Heart left ventricle (tissue), 16 donors: ENCODE measurements around the gene HRG. TPM values are rescaled to one million over a fixed set of nuclear protein-coding genes. Genes with fewer than 3 reads are reported as not detected.
"Not testable (repeated sequence)": the region's sequence is repeated elsewhere in the genome, so short reads cannot be mapped to it uniquely, and the experiment has no call there.

ENCODE experiments used
- ATAC-seq, 4 donors: fragments of 200-7000 bp; cut with Tn5 transposase; one replicate each; pipeline ENCODE4 v1.9.1; 2020 to 2022; ENCODE audit warnings: moderate library complexity in 4 of 4, mild to moderate bottlenecking in 3 of 4, moderate number of reproducible peaks in 1 of 4
- DNase-seq, 5 donors: peaks; one replicate each; pipeline ENCODE4 v3.0.0-alpha.2; 2020
- H3K27ac ChIP-seq, 12 donors: fragments of 200-600 bp; sonication (generic) in 4 of 12; one replicate each; pipeline versions ENCODE4 v1.5.0 to v1.8.0; 2016 to 2022; ENCODE audit warnings: mild to moderate bottlenecking in 2 of 12
- H3K27me3 ChIP-seq, 9 donors: fragments of 200-600 bp; sonication (generic) in 2 of 9; one replicate each; pipeline versions ENCODE4 v1.5.1 to v1.8.0; 2016 to 2022; ENCODE audit warnings: mild to moderate bottlenecking in 3 of 9
- H3K36me3 ChIP-seq, 9 donors: fragments of 200-600 bp; sonication (generic) in 2 of 9; one replicate each; pipeline versions ENCODE4 v1.5.0 to v1.8.0; 2018 to 2022; ENCODE audit warnings: mild to moderate bottlenecking in 2 of 9
- H3K4me1 ChIP-seq, 12 donors: fragments of 200-600 bp; sonication (generic) in 4 of 12; one replicate each; pipeline versions ENCODE4 v1.5.0 to v1.8.0; 2016 to 2022; ENCODE audit warnings: mild to moderate bottlenecking in 3 of 12
- H3K4me3 ChIP-seq, 12 donors: fragments of 200-600 bp; sonication (generic) in 4 of 12; one replicate each; pipeline versions ENCODE4 v1.5.0 to v1.8.0; 2017 to 2022; ENCODE audit warnings: mild to moderate bottlenecking in 9 of 12, moderate library complexity in 4 of 12
- H3K9me3 ChIP-seq, 12 donors: fragments of 200-600 bp; sonication (generic) in 4 of 12; one replicate each; pipeline versions ENCODE4 v1.5.0 to v1.8.0; 2016 to 2022; ENCODE audit warnings: mild to moderate bottlenecking in 1 of 12
- CTCF ChIP-seq, 12 donors: fragments of 200-600 bp; sonication (generic) in 4 of 12; IDR thresholded peaks; one replicate each; pipeline versions ENCODE4 v1.5.0 to v1.8.0; 2018 to 2022; ENCODE audit warnings: antibody characterized with exemption in 12 of 12, mild to moderate bottlenecking in 5 of 12
- POLR2A ChIP-seq, 2 donors: fragments of 450-650 bp; IDR thresholded peaks; one replicate each; pipeline ENCODE4 v1.6.1; 2017; ENCODE audit warnings: antibody characterized with exemption in 2 of 2, mild to moderate bottlenecking in 2 of 2, moderate library complexity in 2 of 2
- WGBS, 4 donors: extraction: QIAGEN DNeasy Blood & Tissue Kit in 2 of 4; methylation state at CpG; one replicate each; pipeline versions ENCODE4 v1.1.5 to v1.1.7; 2013 to 2018; 5-methylcytosine and 5-hydroxymethylcytosine counted together
- intact Hi-C, 10 donors: fragments of 100-400 bp; cut with DNase I; formaldehyde crosslinking; loops; one replicate each; pipeline versions ENCODE4 v1.11.1 to v1.14.2; 2022
- polyA plus RNA-seq, 2 donors: library from polyadenylated mRNA; stranded (reverse); fragments of 200-250 nt; gene quantifications; one replicate each; pipeline ENCODE4 v1.2.3, GENCODE V29; 2013
- total RNA-seq, 9 donors: library from RNA; depleted of rRNA in 2 of 9; stranded (reverse); fragments of >200 nt in 2 of 9; fragmentation: NEBNext Ultra II Directional in 3 of 9; extraction: Animal tissue kit (Norgen Biotek cat#: 25700) in 3 of 9; gene quantifications; one replicate each; pipeline versions ENCODE4 v1.1.0 to v1.2.4, GENCODE V29; 2016 to 2023
- donor health status: ischemic (EF 13 %, LVEDD 7.1; RV severe dilation, severe dysfunction).
- donor health status: healthy with polysubstance abuse.
- donor health status: DM: no; HTN: yes; CAD: no.
- donor health status: DM: no; HTN: no; CAD: no.
- donor health status: ischemic (EF 25% LVEDD 6.9; RV normal size, moderate dysfunction).
- donor health status: ischemic (EF 25% LVEDD 5.7; RV mildly dilated, moderate dysfunction).
- donor health status: healthy.
- donor health status: DM: yes; HTN: yes; CAD: no.
- donor health status: ischemic (EF 35%, LVEDD 5.7; RV mildly dilated, moderate dysfunction).
- donor health status: nonischemic (EF 11% LVEDD 7.7; RV severe dilation, severe dysfunction).
- donor health status: DM: yes; HTN: yes; CAD: no.
- donor health status: PGD.
- donor health status: ischemic (EF 29% LVEDD 5.4; RV normal size, mild dysfunction).
- donor health status: nonischemic (EF 23%, LVEDD 6.1; RV moderate dilation, normal function).

The HRG gene
- total and polyA plus RNA-seq, 11 donors = 0.04 TPM; not detected in 10

GRCh38 chr3:186708983-186709679, 43.3 kb downstream of the HRG start:
- 40 to 44% (median 42%) methylated on average over 6 of the region's 6 CpGs for WGBS, 4 donors
- TF ChIP-seq CTCF (IDR thresholded peaks at IDR 0.05) (no peak), POLR2A (IDR thresholded peaks at IDR 0.05) (no peak)
- intact Hi-C loops = no loop called here
- no peaks in the 10 kb centered on the region for H3K9me3 ChIP-seq
- no peaks in the 10 kb centered on the region for H3K36me3 ChIP-seq
- peaks cover 0 to 9% (median 0%) of the 10 kb centered on the region in 12 donors for H3K4me1 ChIP-seq
- DNase-seq (no peak), ATAC-seq (peak; percentile 60 to 80 (median 66))
- H3K4me3 ChIP-seq = no peak overlapping the region
- H3K27ac ChIP-seq = no peak overlapping the region
- H3K27me3 ChIP-seq = no peaks in the 10 kb centered on the region

GRCh38 chr3:186710694-186711093, 44.9 kb downstream of the HRG start:
- H3K4me3 ChIP-seq, H3K27ac ChIP-seq, intact Hi-C loops, H3K9me3 ChIP-seq, ATAC-seq, H3K36me3 ChIP-seq, H3K27me3 ChIP-seq, DNase-seq, H3K4me1 ChIP-seq: not testable (repeated sequence)
- WGBS, 4 donors = 62 to 87% (median 76%) methylated on average over 4 of the region's 4 CpGs

- peak in 3 of 4 donors; percentile 22 to 70 (median 60) for ATAC-seq
- 41 to 57% (median 45%) methylated on average over 4 of the region's 4 CpGs for WGBS, 4 donors
- no peak overlapping the region for H3K4me3 ChIP-seq
Observed at GRCh38 chr3:186713499-186713898, 47.7 kb downstream of the HRG start.

GRCh38 chr3:186717039-186717457, 51.2 kb downstream of the HRG start, which contains the start of gene KNG1:
TSS of gene KNG1 (plus strand) at chr3:186717359. CDS start at chr3:186717543, 184 bp downstream.
- intact Hi-C loops = no loop called here
- TF ChIP-seq CTCF (IDR thresholded peaks at IDR 0.05) (no peak), POLR2A (IDR thresholded peaks at IDR 0.05) (no peak)
- H3K36me3 ChIP-seq = no peaks in the 10 kb centered on the region
- WGBS, 4 donors = 49 to 66% (median 65%) methylated on average over 3 of the region's 3 CpGs
- no peaks in the 10 kb centered on the region for H3K9me3 ChIP-seq
- no peaks in the 10 kb centered on the region for H3K27me3 ChIP-seq
- H3K27ac ChIP-seq = no peak within 1 kb of the TSS
- ATAC-seq = no peak
- no peak for DNase-seq
- peaks cover 0 to 9% (median 0%) of the 10 kb centered on the region in 12 donors for H3K4me1 ChIP-seq
- H3K4me3 ChIP-seq = no peak within 1 kb of the TSS

More at GRCh38 chr3:186713499-186713898, 47.7 kb downstream of the HRG start:
- Histone ChIP-seq H3K27ac (no peak overlapping the region), H3K36me3 (no peaks in the 10 kb centered on the region), H3K4me1 (peaks cover 0 to 9% (median 0%) of the 10 kb centered on the region in 12 donors), H3K9me3 (no peaks in the 10 kb centered on the region), H3K27me3 (no peaks in the 10 kb centered on the region)
- no peak for DNase-seq
- intact Hi-C loops = no loop called here
- TF ChIP-seq CTCF (IDR thresholded peaks at IDR 0.05) (no peak), POLR2A (IDR thresholded peaks at IDR 0.05) (no peak)
